GM10266 (cell line): Measurements from ENCODE around the gene PRPF18.

Source experiments
- DNase-seq: peaks from one replicate; pipeline ENCODE4 v3.0.0; 2012; ENCODE audit errors: extremely low spot score
- TF ChIP-seq, protein P1 (sequence below): IDR thresholded peaks from 2 replicates; pipeline ENCODE4 v1.5.1; 2012; ENCODE audit warnings: mild to moderate bottlenecking, low read depth; ENCODE audit not compliant: control insufficient read depth, insufficient read depth; ENCODE audit errors: missing control alignments

The PRPF18 gene

DNA sequence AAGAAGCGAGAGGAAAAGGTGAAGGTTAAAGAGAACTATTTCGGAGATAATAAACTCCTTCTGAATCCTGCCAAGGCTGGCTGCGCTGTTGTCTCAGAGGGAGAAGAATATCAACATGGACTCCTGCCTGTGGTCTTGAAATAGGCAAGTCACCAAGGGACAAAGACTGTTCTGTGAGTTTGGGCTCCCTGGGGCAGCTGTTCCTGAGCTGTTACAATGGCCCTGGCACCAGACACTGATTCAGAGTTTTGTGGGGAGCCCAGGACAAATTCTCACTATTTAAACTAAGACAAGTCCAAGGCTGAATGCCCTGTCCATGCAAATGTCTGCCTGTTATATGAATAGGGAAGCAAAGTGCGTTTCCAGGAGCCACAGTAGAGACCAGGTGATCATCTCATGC is 81.4 kb downstream of the PRPF18 start:
- DNase-seq = no peak
- TF ChIP-seq, protein P1, sequence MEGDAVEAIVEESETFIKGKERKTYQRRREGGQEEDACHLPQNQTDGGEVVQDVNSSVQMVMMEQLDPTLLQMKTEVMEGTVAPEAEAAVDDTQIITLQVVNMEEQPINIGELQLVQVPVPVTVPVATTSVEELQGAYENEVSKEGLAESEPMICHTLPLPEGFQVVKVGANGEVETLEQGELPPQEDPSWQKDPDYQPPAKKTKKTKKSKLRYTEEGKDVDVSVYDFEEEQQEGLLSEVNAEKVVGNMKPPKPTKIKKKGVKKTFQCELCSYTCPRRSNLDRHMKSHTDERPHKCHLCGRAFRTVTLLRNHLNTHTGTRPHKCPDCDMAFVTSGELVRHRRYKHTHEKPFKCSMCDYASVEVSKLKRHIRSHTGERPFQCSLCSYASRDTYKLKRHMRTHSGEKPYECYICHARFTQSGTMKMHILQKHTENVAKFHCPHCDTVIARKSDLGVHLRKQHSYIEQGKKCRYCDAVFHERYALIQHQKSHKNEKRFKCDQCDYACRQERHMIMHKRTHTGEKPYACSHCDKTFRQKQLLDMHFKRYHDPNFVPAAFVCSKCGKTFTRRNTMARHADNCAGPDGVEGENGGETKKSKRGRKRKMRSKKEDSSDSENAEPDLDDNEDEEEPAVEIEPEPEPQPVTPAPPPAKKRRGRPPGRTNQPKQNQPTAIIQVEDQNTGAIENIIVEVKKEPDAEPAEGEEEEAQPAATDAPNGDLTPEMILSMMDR = no peak

DNA sequence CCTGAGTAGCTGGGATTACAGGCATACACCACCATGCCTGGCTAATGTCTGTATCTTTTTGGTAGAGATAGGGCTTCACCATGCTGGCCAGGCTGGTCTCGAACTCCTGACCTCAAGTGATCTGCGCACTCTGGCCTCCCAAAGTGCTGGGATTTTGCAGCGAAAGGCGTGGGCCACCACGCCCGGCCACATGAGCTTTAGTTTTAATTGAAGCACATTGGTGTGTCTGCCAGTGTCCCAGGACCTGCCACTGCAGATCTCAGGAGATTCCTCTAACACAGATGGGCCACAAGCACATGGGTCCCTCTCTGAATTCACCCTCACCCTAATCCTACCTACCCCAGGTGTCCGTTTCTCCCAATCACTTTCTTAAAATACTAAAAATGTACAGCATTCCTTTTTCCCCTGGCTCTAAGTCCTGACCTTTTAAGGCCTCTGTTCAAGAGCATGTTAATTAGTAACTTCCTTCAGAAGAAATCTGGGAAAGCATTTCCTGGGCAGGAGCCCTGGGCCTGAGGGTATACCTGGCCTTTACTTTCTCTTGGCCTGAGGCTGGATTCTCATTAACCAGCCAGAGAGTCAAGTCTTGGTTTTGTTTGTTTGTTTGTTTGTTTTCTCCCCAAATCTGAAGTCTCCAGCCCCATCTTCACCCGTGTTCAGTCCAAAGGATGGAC is 82.6 kb downstream of the PRPF18 start:
- no peak for DNase-seq
- TF ChIP-seq, protein P1 = no peak

GRCh38 chr10:13669901-13670300 is 83.1 kb downstream of the PRPF18 start:
- no peak for DNase-seq
- TF ChIP-seq, protein P1 = no peak

- TF ChIP-seq, protein P1 = no peak
Measured at GRCh38 chr10:13670311-13670710, 83.5 kb downstream of the PRPF18 start.

GRCh38 chr10:13671904-13672303 is 85.1 kb downstream of the PRPF18 start:
- TF ChIP-seq, protein P1 = no peak
- DNase-seq = no peak

More at GRCh38 chr10:13670311-13670710, 83.5 kb downstream of the PRPF18 start:
- no peak for DNase-seq

DNA sequence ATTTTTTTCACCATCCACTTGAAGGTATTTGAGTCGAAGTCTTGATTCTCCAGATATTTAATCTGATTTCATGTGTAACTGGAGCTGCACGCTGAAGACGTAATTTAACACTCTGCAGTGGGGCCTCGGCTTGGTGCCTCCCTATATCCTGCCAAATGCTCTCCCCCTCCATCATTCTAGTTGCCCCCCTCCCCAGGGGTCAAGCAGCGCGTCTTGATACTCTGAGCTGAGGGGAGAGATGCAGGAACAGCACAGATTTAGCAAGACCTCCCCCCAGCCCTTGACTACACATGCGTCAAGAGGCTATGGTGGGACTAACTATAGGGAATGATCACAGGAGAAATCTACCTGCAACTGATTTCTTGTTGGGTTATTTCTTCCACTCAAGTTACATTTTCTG is 85.8 kb downstream of the PRPF18 start:
- TF ChIP-seq, protein P1 = no peak

GRCh38 chr10:13673156-13673555 is 86.4 kb downstream of the PRPF18 start:
- TF ChIP-seq, protein P1 = no peak

More for the DNA sequence above, 85.8 kb downstream of the PRPF18 start:
- no peak for DNase-seq

More at GRCh38 chr10:13673156-13673555, 86.4 kb downstream of the PRPF18 start:
- no peak for DNase-seq
